GM12891 (cell line): ENCODE data around the gene STXBP2.
A peak's percentile ranks its signal among the peaks of the same experiment; 100 is the strongest.

Source experiments
- DNase-seq: peaks from one replicate; pipeline ENCODE4 v3.0.0; 2011; ENCODE audit warnings: low spot score; ENCODE audit not compliant: insufficient read length
- FAIRE-seq: peaks from 2 replicates; lab custom pipeline; 2011; peaks lifted over from hg19 to GRCh38; lab: Jason Lieb, UNC
- PAX5 ChIP-seq: IDR thresholded peaks from 2 replicates; pipeline ENCODE4 v1.6.1; 2011; ENCODE audit warnings: low read length, moderate library complexity, mild to moderate bottlenecking; ENCODE audit not compliant: insufficient read depth, severe bottlenecking
- POLR2A ChIP-seq: IDR thresholded peaks from 2 replicates; pipeline ENCODE4 v1.6.1; 2011; ENCODE audit warnings: low read depth, low read length, control low read depth
- POLR2AphosphoS5 ChIP-seq: IDR thresholded peaks from 2 replicates; pipeline ENCODE4 v1.6.1; 2011; ENCODE audit warnings: low read depth, low read length, control low read depth
- POU2F2 ChIP-seq: IDR thresholded peaks from 2 replicates; pipeline ENCODE4 v1.6.1; 2011; ENCODE audit warnings: low read depth, mild to moderate bottlenecking, control low read depth, low read length, moderate library complexity
- SPI1 ChIP-seq: IDR thresholded peaks from 2 replicates; pipeline ENCODE4 v1.6.1; 2011; ENCODE audit warnings: low read depth, low read length, control low read depth
- TAF1 ChIP-seq: IDR thresholded peaks from 2 replicates; pipeline ENCODE4 v1.6.1; 2011; ENCODE audit warnings: low read depth, low read length, control low read depth

Gene STXBP2

GRCh38 chr19:7641290-7642276 is 4.7 kb downstream of the STXBP2 start:
- FAIRE-seq = no peak
- no peak for DNase-seq
- TF ChIP-seq POU2F2 = no peak
- TF ChIP-seq PAX5 = no peak
- no peak for TF ChIP-seq POLR2A
- no peak for TF ChIP-seq TAF1
- no peak for TF ChIP-seq SPI1
- TF ChIP-seq POLR2AphosphoS5 = no peak

- no peak for TF ChIP-seq POLR2AphosphoS5
- TF ChIP-seq POLR2A = 0 out of 2 replicates have a peak, but pooled peaks have one; percentile 12
- TF ChIP-seq POU2F2 = no peak
- TF ChIP-seq TAF1 = no peak
- TF ChIP-seq SPI1 = no peak
- DNase-seq (no peak), FAIRE-seq (no peak)
Observed at GRCh38 chr19:7642295-7643030, 5.6 kb downstream of the STXBP2 start.

GRCh38 chr19:7643031-7643415 is 6.1 kb downstream of the STXBP2 start:
- TF ChIP-seq TAF1 (no peak), POLR2A (no peak), POLR2AphosphoS5 (no peak)
- DNase-seq = peak; percentile 11
- FAIRE-seq = no peak

GRCh38 chr19:7643629-7644549 is 7.0 kb downstream of the STXBP2 start:
- DNase-seq (peak; percentile 47), FAIRE-seq (peak; percentile 81)
- 0 out of 2 replicates have a peak, but pooled peaks have one; percentile 21 for TF ChIP-seq POLR2AphosphoS5

- TF ChIP-seq SPI1 = no peak
- TF ChIP-seq POLR2A = no peak
- TF ChIP-seq TAF1 = no peak
- TF ChIP-seq POU2F2 = no peak
- FAIRE-seq = no peak
- DNase-seq = no peak
Observed at GRCh38 chr19:7644550-7644877, 7.6 kb downstream of the STXBP2 start.

GRCh38 chr19:7645163-7645562 is 8.3 kb downstream of the STXBP2 start:
- FAIRE-seq (no peak), DNase-seq (peak; percentile 8)
- TF ChIP-seq SPI1 = no peak
- TF ChIP-seq POLR2A = peak; percentile 26; the same call in 1 of the 2 replicates
- no peak for TF ChIP-seq POLR2AphosphoS5
- TF ChIP-seq POU2F2 = no peak
- no peak for TF ChIP-seq PAX5
- TF ChIP-seq TAF1 = no peak

- TF ChIP-seq POLR2A (no peak), PAX5 (no peak), TAF1 (no peak), POLR2AphosphoS5 (no peak), POU2F2 (no peak), SPI1 (0 out of 2 replicates have a peak, but pooled peaks have one; percentile 12)
- no peak for FAIRE-seq
- DNase-seq = no peak
Observed at GRCh38 chr19:7645656-7646425, 8.9 kb downstream of the STXBP2 start.

- FAIRE-seq (no peak), DNase-seq (no peak)
- TF ChIP-seq POU2F2 (no peak), PAX5 (no peak), SPI1 (no peak), POLR2AphosphoS5 (no peak), TAF1 (no peak), POLR2A (no peak)
Observed at GRCh38 chr19:7646426-7646700, 9.5 kb downstream of the STXBP2 start.

GRCh38 chr19:7647156-7647555 is 10.2 kb downstream of the STXBP2 start:
- DNase-seq = no peak
- FAIRE-seq = no peak
- TF ChIP-seq TAF1 (no peak), POLR2AphosphoS5 (no peak), POLR2A (no peak), POU2F2 (no peak), SPI1 (no peak), PAX5 (no peak)
